Measurements from ENCODE around the gene ZC3H7A. TPM values are rescaled to one million over a fixed set of nuclear protein-coding genes. Genes with fewer than 3 reads are reported as not detected.
A peak's percentile ranks its signal among the peaks of the same experiment; 100 is the strongest.

ZC3H7A gene
- total and polyA plus RNA-seq, 9 of the 15 experiments (the other 6 are each of a cell fraction or from before 2014, with no cell fraction given), result 19.8 to 49.1 (median 28.2) TPM

DNA sequence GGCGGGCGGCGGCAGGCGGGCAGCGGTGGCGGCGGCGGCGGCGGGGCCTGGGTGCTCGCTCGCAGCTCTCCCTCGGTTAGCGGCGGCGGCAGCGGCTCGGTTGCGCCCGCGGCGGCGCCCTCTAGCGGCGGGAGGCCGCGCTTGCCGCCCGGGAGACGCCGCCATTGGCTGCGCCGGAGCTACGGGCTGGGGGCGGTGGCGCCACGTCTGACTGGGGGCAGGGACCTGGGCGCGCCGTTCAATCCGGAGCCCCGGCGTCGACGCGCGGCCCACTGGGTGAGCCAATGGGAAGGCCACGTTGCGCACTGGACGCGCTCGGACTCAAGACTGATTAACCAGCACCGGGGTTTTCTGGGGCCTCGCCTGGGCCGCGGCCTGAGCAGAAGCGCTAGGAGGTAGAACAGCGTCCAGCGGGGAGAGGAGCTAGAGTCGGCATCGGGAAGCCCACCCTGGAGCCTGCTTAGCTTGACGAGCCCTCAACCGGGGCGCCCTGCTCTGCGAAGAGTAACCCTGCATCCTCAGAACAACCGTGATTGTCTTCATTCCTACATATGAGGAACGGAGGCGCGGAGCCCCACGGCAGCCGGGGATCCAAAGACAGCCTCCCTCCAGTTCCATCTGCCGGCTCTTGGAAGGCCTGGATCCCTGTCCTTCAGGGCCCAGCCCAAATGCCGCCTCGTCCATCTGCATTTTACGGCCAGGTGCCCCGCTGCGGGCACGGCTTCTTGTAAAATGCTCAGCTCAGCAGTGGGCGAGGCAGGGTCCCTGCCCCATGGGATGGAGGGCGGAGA is at the start of gene ZC3H7A (continued):
- TF ChIP-seq AFF1 (IDR thresholded peaks at IDR 0.05; ENCODE audit: low read depth in 1 of 2, partially characterized antibody in 2 of 2), result peak in 1 of 2 experiments; percentile 31
- no peak for TF ChIP-seq GTF2A2 (tag; IDR thresholded peaks at IDR 0.05)
- no peak for TF ChIP-seq KLF13 (tag; IDR thresholded peaks at IDR 0.05; ENCODE audit: borderline replicate concordance, low read depth)
- no peak for TF ChIP-seq KLF6 (CRISPR knock-in tag; IDR thresholded peaks at IDR 0.05; ENCODE audit: borderline replicate concordance)
- TF ChIP-seq RBM25 (IDR thresholded peaks at IDR 0.05; ENCODE audit: low read depth, low read length, severe bottlenecking), result peak; percentile 99
- peak; percentile 96 for TF ChIP-seq POLR2A (conservative IDR thresholded peaks at IDR 0.05)
- TF ChIP-seq TAF9B (IDR thresholded peaks at IDR 0.05; ENCODE audit: partially characterized antibody), result peak; percentile 78
- 0 out of 2 replicates have a peak, but pooled peaks have one; percentile 57 for TF ChIP-seq FOXK1 (CRISPR knock-in tag; IDR thresholded peaks at IDR 0.05; ENCODE audit: borderline replicate concordance)
- TF ChIP-seq EHMT2 (IDR thresholded peaks at IDR 0.05), result no peak
- peak in 1 of 2 experiments; percentile 54; a peak in 2 of 4 replicates for TF ChIP-seq MNT (conservative IDR thresholded peaks at IDR 0.05)
- peak; percentile 63 for TF ChIP-seq HCFC1 (IDR thresholded peaks at IDR 0.05; ENCODE audit: low read depth, low read length)
- TF ChIP-seq POLR3G (IDR thresholded peaks at IDR 0.05; ENCODE audit: extremely low read depth, insufficient read length, insufficient replicate concordance), result no peak
- TF ChIP-seq MYBL2 (IDR thresholded peaks at IDR 0.05; ENCODE audit: low read depth), result no peak
- TF ChIP-seq MYBL2 (CRISPR knock-in tag; IDR thresholded peaks at IDR 0.05; ENCODE audit: borderline replicate concordance), result no peak
- TF ChIP-seq ZNF639 (CRISPR knock-in tag; conservative IDR thresholded peaks at IDR 0.05 in 1 of 2, IDR thresholded peaks at IDR 0.05 in 1 of 2), result peak in 1 of 2 experiments; percentile 98; a peak in 2 of 4 replicates
- no peak for TF ChIP-seq MTF1 (CRISPR knock-in tag; IDR thresholded peaks at IDR 0.05; ENCODE audit: borderline replicate concordance)
- TF ChIP-seq ZNF589 (CRISPR knock-in tag; IDR thresholded peaks at IDR 0.05; ENCODE audit: low read depth), result peak; percentile 88; the same call in 1 of the 2 replicates
- TF ChIP-seq FOXJ2 (tag; IDR thresholded peaks at IDR 0.05), result 0 out of 2 replicates have a peak, but pooled peaks have one; percentile 30
